Breast epithelium (tissue), 3 donors: ENCODE data around the gene GIMD1.

ENCODE experiments used
- CTCF ChIP-seq, 3 donors: fragments of 450-650 bp; IDR thresholded peaks; one replicate each; pipeline ENCODE4 v1.5.1; 2016 to 2017; ENCODE audit warnings: antibody characterized with exemption in 3 of 3, mild to moderate bottlenecking in 3 of 3, moderate library complexity in 3 of 3
- POLR2A ChIP-seq: fragments of 450-650 bp; IDR thresholded peaks from one replicate; pipeline ENCODE4 v1.6.1; 2016; ENCODE audit warnings: antibody characterized with exemption, mild to moderate bottlenecking, moderate library complexity

GRCh38 chr4:106409901-106410889 is 41.6 kb upstream of the GIMD1 start:
- TF ChIP-seq CTCF (IDR thresholded peaks at IDR 0.05) (no peak), POLR2A (no peak)
